ENCODE data around the gene MGLL. TPM values are rescaled to one million over a fixed set of nuclear protein-coding genes. Genes with fewer than 3 reads are reported as not detected.

Gene MGLL
- total RNA-seq, 2 experiments from 2014 or later: 1.5 to 1.7 TPM

DNA sequence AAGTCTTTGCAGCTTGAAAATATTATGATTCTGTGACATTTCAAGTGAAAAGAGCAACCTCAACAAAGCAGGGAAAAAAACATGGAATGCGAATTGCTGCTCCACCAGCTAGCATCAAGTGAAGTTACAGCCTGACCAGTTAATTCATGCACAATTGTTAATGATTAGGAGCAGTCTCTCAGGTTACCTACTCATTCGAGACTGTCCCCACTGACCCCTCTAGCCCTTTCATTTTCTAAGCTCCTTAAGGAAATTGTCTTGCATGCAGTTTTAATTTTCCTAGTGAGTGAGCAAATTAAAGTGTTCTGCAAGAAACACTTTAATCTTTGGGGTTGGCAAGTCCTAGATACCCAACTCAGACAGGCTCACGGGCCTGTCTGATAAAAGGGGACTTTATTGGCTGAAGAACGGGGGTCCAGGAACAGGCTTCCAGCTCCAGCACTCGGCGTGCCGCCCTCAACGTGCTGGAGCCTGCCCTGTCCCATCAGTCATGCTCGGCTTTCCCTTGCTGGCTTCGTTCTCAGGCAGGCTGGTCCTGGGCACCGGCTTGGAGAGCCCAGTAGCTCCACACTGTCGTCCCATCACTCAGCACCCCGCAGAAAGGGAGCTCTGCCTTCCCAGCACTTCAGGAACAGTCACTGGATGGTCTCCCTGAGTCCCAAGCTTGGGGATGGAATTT is 175.0 kb downstream of the MGLL start:
- H3K4me1 Mint-ChIP-seq: no peaks in the 10 kb centered on the region
- H3K27ac Mint-ChIP-seq: no peak overlapping the region
- no peak overlapping the region for H3K4me3 Mint-ChIP-seq
- H3K36me3 Mint-ChIP-seq (ENCODE audit: low read depth): no peaks in the 10 kb centered on the region
- H3K27me3 Mint-ChIP-seq: no peaks in the 10 kb centered on the region
- POLR2A ChIA-PET: interaction anchor here (1.1 to 1.2 kb wide), 2 partner anchors 9 to 25 kb away, joined by 3 read pairs; no protein-coding TSS in a partner anchor
- no peak for DNase-seq
- CTCF ChIA-PET: interaction anchor here (1.2 to 1.3 kb wide), 2 partner anchors 10 to 42 kb away, joined by 3 to 4 read pairs; no protein-coding TSS in a partner anchor
- no peaks in the 10 kb centered on the region for H3K9me3 Mint-ChIP-seq

DNA sequence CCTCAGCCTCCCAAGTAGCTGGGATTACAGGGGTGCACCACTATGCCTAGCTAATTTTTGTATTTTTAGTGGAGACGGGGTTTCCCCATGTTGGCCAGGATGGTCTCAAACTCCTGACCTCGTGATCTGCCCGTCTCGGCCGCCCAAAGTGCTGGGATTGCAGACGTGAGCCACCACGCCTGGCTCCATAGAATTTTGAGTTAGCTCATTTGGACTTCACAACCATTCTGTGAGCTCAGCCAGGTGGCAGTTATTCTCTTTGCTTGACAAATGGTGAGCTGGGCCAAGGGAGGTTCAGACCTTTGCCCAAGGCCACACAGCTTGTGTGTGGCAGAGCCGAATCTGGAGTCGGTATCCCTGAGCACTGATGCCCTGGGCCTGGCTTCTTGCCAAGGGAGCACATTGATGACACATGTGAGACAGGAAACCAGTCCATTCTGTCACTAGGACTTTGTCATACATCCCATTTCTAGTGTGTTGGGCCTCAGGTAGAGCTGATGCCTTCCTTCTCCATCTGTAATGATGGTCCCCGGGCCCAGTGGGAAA is 175.7 kb downstream of the MGLL start:
- no peaks in the 10 kb centered on the region for H3K36me3 Mint-ChIP-seq (ENCODE audit: low read depth)
- H3K27me3 Mint-ChIP-seq: no peaks in the 10 kb centered on the region
- no peaks in the 10 kb centered on the region for H3K9me3 Mint-ChIP-seq
- ChIA-PET POLR2A (interaction anchor here (1.2 kb wide), 1 partner anchor 9 kb away, joined by 3 read pairs; no protein-coding TSS in a partner anchor), CTCF (interaction anchor here (1.3 kb wide), 1 partner anchor 10 kb away, joined by 4 read pairs; no protein-coding TSS in a partner anchor)
- H3K4me1 Mint-ChIP-seq: no peaks in the 10 kb centered on the region
- no peak overlapping the region for H3K27ac Mint-ChIP-seq
- no peak overlapping the region for H3K4me3 Mint-ChIP-seq
- no peak for DNase-seq

GRCh38 chr3:127645371-127646015 is 176.8 kb downstream of the MGLL start:
- no peak overlapping the region for H3K4me3 Mint-ChIP-seq
- no peaks in the 10 kb centered on the region for H3K36me3 Mint-ChIP-seq (ENCODE audit: low read depth)
- no peak for DNase-seq
- H3K9me3 Mint-ChIP-seq: no peaks in the 10 kb centered on the region
- ChIA-PET CTCF (interaction anchor here (1.0 to 1.3 kb wide), 3 partner anchors 10 to 50 kb away, joined by 3 read pairs; no protein-coding TSS in a partner anchor), POLR2A (interaction anchor here (1.2 kb wide), 1 partner anchor 8 kb away, joined by 3 read pairs; no protein-coding TSS in a partner anchor)
- H3K27ac Mint-ChIP-seq: no peak overlapping the region
- no peaks in the 10 kb centered on the region for H3K4me1 Mint-ChIP-seq
- no peaks in the 10 kb centered on the region for H3K27me3 Mint-ChIP-seq

- Mint-ChIP-seq H3K4me3 (no peak overlapping the region), H3K36me3 (ENCODE audit: low read depth) (no peaks in the 10 kb centered on the region), H3K4me1 (no peaks in the 10 kb centered on the region), H3K9me3 (no peaks in the 10 kb centered on the region), H3K27ac (no peak overlapping the region), H3K27me3 (no peaks in the 10 kb centered on the region)
- CTCF ChIA-PET: interaction anchor here (1.0 to 1.3 kb wide), 3 partner anchors 10 to 50 kb away, joined by 3 read pairs; no protein-coding TSS in a partner anchor
- DNase-seq: no peak
- POLR2A ChIA-PET: no interaction called here
Observed at GRCh38 chr3:127644641-127645370, 177.5 kb downstream of the MGLL start.

DNA sequence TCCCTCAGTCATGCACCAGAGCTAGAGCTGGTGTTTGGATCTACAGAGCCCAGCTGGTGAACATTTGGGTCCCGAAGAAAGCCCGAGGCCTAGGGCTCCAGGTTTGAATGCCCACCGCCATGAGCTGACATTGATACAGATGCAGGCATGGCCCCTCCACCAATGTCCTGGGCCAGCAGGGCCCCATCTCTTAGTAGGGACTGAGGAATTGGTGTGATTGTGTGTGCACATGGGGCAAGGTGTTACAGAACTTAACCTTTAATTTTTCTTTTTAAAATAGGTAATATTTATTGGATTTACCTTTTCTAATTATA is 182.3 kb downstream of the MGLL start:
- Mint-ChIP-seq H3K9me3 (no peaks in the 10 kb centered on the region), H3K4me3 (no peak overlapping the region), H3K27ac (no peak overlapping the region), H3K27me3 (no peaks in the 10 kb centered on the region), H3K4me1 (peaks cover 21% of the 10 kb centered on the region), H3K36me3 (ENCODE audit: low read depth) (no peaks in the 10 kb centered on the region)
- CTCF ChIA-PET: interaction anchor here (1.3 kb wide), 1 partner anchor 42 kb away, joined by 4 read pairs; no protein-coding TSS in a partner anchor
- no peak for DNase-seq
- POLR2A ChIA-PET: interaction anchor here (1.3 to 2.0 kb wide), 2 partner anchors 33 to 41 kb away, joined by 5 to 9 read pairs; partner anchors contain the start of genes ABTB1 and MCM2

GRCh38 chr3:127639173-127640041 is 182.9 kb downstream of the MGLL start:
- ChIA-PET POLR2A (interaction anchor here (1.3 to 2.0 kb wide), 2 partner anchors 33 to 41 kb away, joined by 5 to 9 read pairs; partner anchors contain the start of genes ABTB1 and MCM2), CTCF (interaction anchor here (1.3 kb wide), 1 partner anchor 42 kb away, joined by 4 read pairs; no protein-coding TSS in a partner anchor)
- no peaks in the 10 kb centered on the region for H3K9me3 Mint-ChIP-seq
- no peak for DNase-seq
- peaks cover 21% of the 10 kb centered on the region for H3K4me1 Mint-ChIP-seq
- H3K36me3 Mint-ChIP-seq (ENCODE audit: low read depth): no peaks in the 10 kb centered on the region
- H3K4me3 Mint-ChIP-seq: no peak overlapping the region
- H3K27me3 Mint-ChIP-seq: no peaks in the 10 kb centered on the region
- H3K27ac Mint-ChIP-seq: no peak overlapping the region

Other genes with a start within 250 kb of the MGLL start
- 10 to 100 TPM; 22.6 to 23.3 TPM for gene TPRA1, start 231.8 kb downstream of the MGLL start, total RNA-seq
- 100 to 1,000 TPM; 117 to 123 TPM for gene MCM2, start 224.1 kb downstream of the MGLL start, total RNA-seq
- gene PODXL2, start 193.3 kb downstream of the MGLL start, total RNA-seq: 1 to 10 TPM in 1 of 2 experiments, under 1 TPM in 1; 0.95 to 1.1 TPM
- gene ABTB1, start 149.6 kb downstream of the MGLL start, total RNA-seq: 10 to 100 TPM; 34.3 to 38.8 TPM
- gene KBTBD12, start 92.7 kb upstream of the MGLL start, total RNA-seq: not detected
- 100 to 1,000 TPM; 194 to 203 TPM for gene SEC61A1, start 229.9 kb upstream of the MGLL start, total RNA-seq

Data from activated CD4-positive, alpha-beta memory T cell treated with anti-CD3 and anti-CD28 coated beads, Interleukin-2, amount 10 ng/mL, durations not matched to agents 7 days and 5 days (primary cell).